ENCODE data around the gene DYNC1H1.

Gene DYNC1H1

DNA sequence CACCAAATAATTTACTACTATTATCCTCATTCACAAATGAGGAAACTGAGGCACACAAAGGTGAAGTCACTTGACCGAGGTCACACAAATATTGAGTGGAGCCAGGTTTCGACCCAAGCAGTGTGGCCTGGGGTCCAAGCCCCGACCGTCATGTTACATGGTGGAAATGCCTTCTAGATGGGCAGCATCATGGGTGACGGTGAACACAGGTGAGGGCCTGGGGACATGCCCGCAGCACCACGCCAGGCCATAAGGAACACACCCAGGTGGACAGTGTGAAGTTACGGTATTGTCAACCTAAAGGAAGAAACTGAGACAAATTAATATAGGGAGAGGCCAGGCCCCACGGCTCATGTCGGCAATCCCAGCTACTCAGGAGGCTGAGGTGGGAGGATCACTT is 35.3 kb upstream of the DYNC1H1 start:
- no peaks in the 10 kb centered on the region for H3K9me2 ChIP-seq (replicated peaks; ENCODE audit: control insufficient read depth, low read length)
- no peaks in the 10 kb centered on the region for H3K27me3 ChIP-seq (ENCODE audit: control insufficient read depth, low read length)
- H3K36me3 ChIP-seq (ENCODE audit: control insufficient read depth, low read length), result no peaks in the 10 kb centered on the region
- H3F3A ChIP-seq (ENCODE audit: control insufficient read depth, insufficient read depth), result 0 out of 2 replicates have a peak, but pooled peaks cover 2% of the 10 kb centered on the region
- no peaks in the 10 kb centered on the region for H3K79me2 ChIP-seq (ENCODE audit: control insufficient read depth, low read length)
- H3K4me3 ChIP-seq (ENCODE audit: low read length), result no peak overlapping the region
- TF ChIP-seq EZH2phosphoT487 (IDR thresholded peaks at IDR 0.05; ENCODE audit: borderline replicate concordance, low read length), result no peak
- TF ChIP-seq, protein P1, sequence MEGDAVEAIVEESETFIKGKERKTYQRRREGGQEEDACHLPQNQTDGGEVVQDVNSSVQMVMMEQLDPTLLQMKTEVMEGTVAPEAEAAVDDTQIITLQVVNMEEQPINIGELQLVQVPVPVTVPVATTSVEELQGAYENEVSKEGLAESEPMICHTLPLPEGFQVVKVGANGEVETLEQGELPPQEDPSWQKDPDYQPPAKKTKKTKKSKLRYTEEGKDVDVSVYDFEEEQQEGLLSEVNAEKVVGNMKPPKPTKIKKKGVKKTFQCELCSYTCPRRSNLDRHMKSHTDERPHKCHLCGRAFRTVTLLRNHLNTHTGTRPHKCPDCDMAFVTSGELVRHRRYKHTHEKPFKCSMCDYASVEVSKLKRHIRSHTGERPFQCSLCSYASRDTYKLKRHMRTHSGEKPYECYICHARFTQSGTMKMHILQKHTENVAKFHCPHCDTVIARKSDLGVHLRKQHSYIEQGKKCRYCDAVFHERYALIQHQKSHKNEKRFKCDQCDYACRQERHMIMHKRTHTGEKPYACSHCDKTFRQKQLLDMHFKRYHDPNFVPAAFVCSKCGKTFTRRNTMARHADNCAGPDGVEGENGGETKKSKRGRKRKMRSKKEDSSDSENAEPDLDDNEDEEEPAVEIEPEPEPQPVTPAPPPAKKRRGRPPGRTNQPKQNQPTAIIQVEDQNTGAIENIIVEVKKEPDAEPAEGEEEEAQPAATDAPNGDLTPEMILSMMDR (IDR thresholded peaks at IDR 0.05; ENCODE audit: low read depth, low read length, poor library complexity, severe bottlenecking), result no peak
- no peaks in the 10 kb centered on the region for H3K4me1 ChIP-seq (ENCODE audit: control insufficient read depth, low read length)
- no peak overlapping the region for H3K27ac ChIP-seq (ENCODE audit: low read depth, low read length)
- no peaks in the 10 kb centered on the region for H3K9me3 ChIP-seq (ENCODE audit: control insufficient read depth, insufficient read depth, low read length)
- no peaks in the 10 kb centered on the region for H4K20me1 ChIP-seq (ENCODE audit: control insufficient read depth, insufficient read depth, low read depth, low read length)
- H3K4me2 ChIP-seq (ENCODE audit: low read length), result no peak overlapping the region

DNA sequence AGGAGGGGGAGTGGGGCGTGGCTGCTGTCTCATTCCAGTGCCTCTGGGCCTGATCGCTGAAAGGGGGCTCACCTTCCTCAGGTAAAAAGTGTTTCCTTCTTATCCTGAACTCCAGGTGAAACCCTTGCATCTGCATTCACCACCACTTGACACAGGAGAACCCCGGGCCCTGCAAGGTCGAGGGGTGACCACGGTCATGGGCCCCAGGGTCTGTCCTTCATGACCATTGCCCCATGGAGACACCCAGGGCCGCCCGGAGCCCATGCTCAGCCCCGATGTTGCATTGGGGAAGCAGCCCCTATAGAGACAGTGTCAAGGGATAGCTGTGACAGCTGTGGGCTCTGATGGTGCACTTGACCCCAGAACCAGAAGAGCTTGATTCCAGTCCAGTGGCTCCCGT is 34.4 kb upstream of the DYNC1H1 start:
- Histone ChIP-seq H4K20me1 (ENCODE audit: control insufficient read depth, insufficient read depth, low read depth, low read length) (no peaks in the 10 kb centered on the region), H3K4me1 (ENCODE audit: control insufficient read depth, low read length) (no peaks in the 10 kb centered on the region), H3K9me3 (ENCODE audit: control insufficient read depth, insufficient read depth, low read length) (no peaks in the 10 kb centered on the region), H3K27ac (ENCODE audit: low read depth, low read length) (no peak overlapping the region), H3K4me2 (ENCODE audit: low read length) (no peak overlapping the region), H3K4me3 (ENCODE audit: low read length) (no peak overlapping the region), H3K27me3 (ENCODE audit: control insufficient read depth, low read length) (no peaks in the 10 kb centered on the region), H3K36me3 (ENCODE audit: control insufficient read depth, low read length) (no peaks in the 10 kb centered on the region), H3K9me2 (replicated peaks; ENCODE audit: control insufficient read depth, low read length) (no peaks in the 10 kb centered on the region), H3K79me2 (ENCODE audit: control insufficient read depth, low read length) (no peaks in the 10 kb centered on the region), H3F3A (ENCODE audit: control insufficient read depth, insufficient read depth) (0 out of 2 replicates have a peak, but pooled peaks cover 2% of the 10 kb centered on the region)
- no peak for TF ChIP-seq EZH2phosphoT487 (IDR thresholded peaks at IDR 0.05; ENCODE audit: borderline replicate concordance, low read length)
- TF ChIP-seq, protein P1 (IDR thresholded peaks at IDR 0.05; ENCODE audit: low read depth, low read length, poor library complexity, severe bottlenecking), result no peak

DNA sequence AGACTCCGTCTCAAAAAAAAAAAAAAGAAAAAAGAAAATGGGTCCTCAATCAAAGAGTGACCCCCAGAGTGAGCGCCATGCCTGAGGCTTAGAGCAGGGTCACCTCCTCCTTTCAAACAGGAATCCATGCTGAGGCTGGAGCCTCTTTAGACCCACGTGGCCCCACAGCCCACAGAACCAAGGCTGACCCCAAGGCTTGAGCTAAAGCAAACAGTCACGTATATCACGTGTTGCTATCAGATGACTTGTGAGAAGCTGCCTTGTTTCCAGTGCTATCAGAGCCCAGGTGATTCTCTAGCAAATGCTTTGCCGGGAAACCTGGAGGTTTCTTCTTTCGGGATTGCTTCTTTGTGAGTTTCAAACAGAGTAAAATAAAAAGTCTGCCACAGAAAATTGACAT is 31.7 kb upstream of the DYNC1H1 start:
- Histone ChIP-seq H3F3A (ENCODE audit: control insufficient read depth, insufficient read depth) (no peaks in the 10 kb centered on the region), H3K27ac (ENCODE audit: low read depth, low read length) (no peak overlapping the region)
- TF ChIP-seq, protein P1 (IDR thresholded peaks at IDR 0.05; ENCODE audit: low read depth, low read length, poor library complexity, severe bottlenecking), result no peak
- TF ChIP-seq EZH2phosphoT487 (IDR thresholded peaks at IDR 0.05; ENCODE audit: borderline replicate concordance, low read length), result no peak

More for the DNA sequence above, 31.7 kb upstream of the DYNC1H1 start:
- Histone ChIP-seq H3K79me2 (ENCODE audit: control insufficient read depth, low read length) (no peaks in the 10 kb centered on the region), H3K9me2 (replicated peaks; ENCODE audit: control insufficient read depth, low read length) (no peaks in the 10 kb centered on the region), H3K4me3 (ENCODE audit: low read length) (no peak overlapping the region), H3K27me3 (ENCODE audit: control insufficient read depth, low read length) (no peaks in the 10 kb centered on the region), H3K4me1 (ENCODE audit: control insufficient read depth, low read length) (no peaks in the 10 kb centered on the region), H4K20me1 (ENCODE audit: control insufficient read depth, insufficient read depth, low read depth, low read length) (no peaks in the 10 kb centered on the region), H3K9me3 (ENCODE audit: control insufficient read depth, insufficient read depth, low read length) (no peaks in the 10 kb centered on the region), H3K4me2 (ENCODE audit: low read length) (no peak overlapping the region), H3K36me3 (ENCODE audit: control insufficient read depth, low read length) (no peaks in the 10 kb centered on the region)
